Immature natural killer cell (primary cell): ENCODE results near the gene FOXJ3. TPM values are rescaled to one million over a fixed set of nuclear protein-coding genes. Genes with fewer than 3 reads are reported as not detected.

Source experiments
- polyA plus RNA-seq, 3 donors: library from polyadenylated mRNA; unstranded; fragments of 300-500 nt; fragmentation: Illumina TruSeq; gene quantifications; one replicate each; pipeline ENCODE4 v1.2.3, GENCODE V29; 2021

FOXJ3 gene
- polyA plus RNA-seq, 3 donors from 2014 or later = 16.3 to 32.3 (median 24.5) TPM

Other genes with a start within 250 kb of the FOXJ3 start
- not detected for gene GUCA2B, start 181.8 kb downstream of the FOXJ3 start, polyA plus RNA-seq
- gene GUCA2A, start 170.5 kb downstream of the FOXJ3 start, polyA plus RNA-seq = not detected
- 1 to 10 TPM in 1 of 3 donors, under 1 TPM in 2; 0.34 to 1.1 (median 0.58) TPM for gene RIMKLA, start 45.6 kb upstream of the FOXJ3 start, polyA plus RNA-seq
- under 1 TPM in 1 of 3 donors, not detected in 2; 0.39 TPM for gene ZMYND12, start 120.8 kb upstream of the FOXJ3 start, polyA plus RNA-seq
- gene PPCS, start 121.3 kb upstream of the FOXJ3 start, polyA plus RNA-seq = 100 to 1,000 TPM; 119 to 175 (median 129) TPM
- 1 to 10 TPM in 2 of 3 donors, not detected in 1; 2.7 TPM for gene CCDC30, start 128.1 kb upstream of the FOXJ3 start, polyA plus RNA-seq